ENCODE results near the gene ITPK1. TPM values are rescaled to one million over a fixed set of nuclear protein-coding genes. Genes with fewer than 3 reads are reported as not detected.
"Not testable (repeated sequence)": the region's sequence is repeated elsewhere in the genome, so short reads cannot be mapped to it uniquely, and the experiment has no call there.

Gene ITPK1
- total and polyA plus RNA-seq, 8 donors, result 17.8 to 46.3 (median 28.9) TPM

GRCh38 chr14:93160353-93160801, 44.7 kb upstream of the ITPK1 start:
- H3K27ac ChIP-seq, result no peak overlapping the region
- intact Hi-C loops (cut with DNase I; ENCODE audit: low total_unique reads), result no loop called here
- no peaks in the 10 kb centered on the region for H3K36me3 ChIP-seq
- 23 to 40% (median 29%) methylated on average over 4 of the region's 4 CpGs for WGBS, 5 donors
- no peaks in the 10 kb centered on the region for H3K4me1 ChIP-seq
- no peaks in the 10 kb centered on the region for H3K27me3 ChIP-seq
- DNase-seq, result peak in 1 of 2 donors; percentile 53
- no peak overlapping the region for H3K4me3 ChIP-seq
- TF ChIP-seq POLR2AphosphoS5 (IDR thresholded peaks at IDR 0.05) (no peak), CTCF (IDR thresholded peaks at IDR 0.05) (peak in 3 of 7 experiments; percentile 16 to 42 (median 17))
- H3K9me3 ChIP-seq, result no peaks in the 10 kb centered on the region

GRCh38 chr14:93159625-93160352, 44.1 kb upstream of the ITPK1 start:
- H3K4me1 ChIP-seq; intact Hi-C loops (cut with DNase I; ENCODE audit: low total_unique reads); H3K27me3 ChIP-seq; H3K36me3 ChIP-seq; H3K4me3 ChIP-seq; H3K9me3 ChIP-seq; DNase-seq; H3K27ac ChIP-seq: not testable (repeated sequence)
- 46 to 65% (median 50%) methylated on average over 5 of the region's 5 CpGs for WGBS, 5 donors

GRCh38 chr14:93158349-93158748, 42.6 kb upstream of the ITPK1 start:
- H3K27me3 ChIP-seq; intact Hi-C loops (cut with DNase I; ENCODE audit: low total_unique reads); DNase-seq; H3K27ac ChIP-seq; H3K9me3 ChIP-seq; H3K4me1 ChIP-seq; H3K4me3 ChIP-seq; H3K36me3 ChIP-seq: not testable (repeated sequence)
- 74 to 92% (median 90%) methylated on average over 7 of the region's 7 CpGs for WGBS, 5 donors

GRCh38 chr14:93156693-93157369, 41.1 kb upstream of the ITPK1 start:
- intact Hi-C loops (cut with DNase I; ENCODE audit: low total_unique reads), result no loop called here
- Histone ChIP-seq H3K4me1 (no peaks in the 10 kb centered on the region), H3K4me3 (no peak overlapping the region), H3K9me3 (no peaks in the 10 kb centered on the region), H3K27ac (no peak overlapping the region), H3K36me3 (no peaks in the 10 kb centered on the region), H3K27me3 (no peaks in the 10 kb centered on the region)
- 84 to 94% (median 89%) methylated on average over 7 to 8 of the region's 8 CpGs for WGBS, 5 donors
- DNase-seq, result no peak
- no peak for TF ChIP-seq POLR2AphosphoS5 (IDR thresholded peaks at IDR 0.05)
- TF ChIP-seq CTCF (IDR thresholded peaks at IDR 0.05), result no peak
- no peak for TF ChIP-seq POLR2A (IDR thresholded peaks at IDR 0.05)
- no peak for TF ChIP-seq EP300 (IDR thresholded peaks at IDR 0.05)

GRCh38 chr14:93155667-93156066, 39.9 kb upstream of the ITPK1 start:
- no peak for TF ChIP-seq EP300 (IDR thresholded peaks at IDR 0.05)
- no peak for TF ChIP-seq CTCF (IDR thresholded peaks at IDR 0.05)
- no peak for TF ChIP-seq POLR2A (IDR thresholded peaks at IDR 0.05)
- no peak for TF ChIP-seq POLR2AphosphoS5 (IDR thresholded peaks at IDR 0.05)
- 24 to 59% (median 41%) methylated on average over 2 of the region's 2 CpGs for WGBS, 5 donors
- H3K4me3 ChIP-seq, result no peak overlapping the region
- peaks cover 0 to 8% (median 3%) of the 10 kb centered on the region in 4 donors for H3K4me1 ChIP-seq
- peak in 1 of 2 donors; percentile 20 for DNase-seq
- no peak overlapping the region for H3K27ac ChIP-seq
- no peaks in the 10 kb centered on the region for H3K27me3 ChIP-seq
- no peaks in the 10 kb centered on the region for H3K36me3 ChIP-seq
- no peaks in the 10 kb centered on the region for H3K9me3 ChIP-seq
- intact Hi-C loops (cut with DNase I; ENCODE audit: low total_unique reads), result no loop called here

All from stomach (tissue), 9 donors.